Transverse colon (tissue), 4 donors: ENCODE results near the gene UGT2B7. TPM values are rescaled to one million over a fixed set of nuclear protein-coding genes. Genes with fewer than 3 reads are reported as not detected.

Experiments used
- DNase-seq: peaks from one replicate; pipeline ENCODE4 v3.0.0-alpha.2; 2019
- H3K27ac ChIP-seq, 4 donors: fragments of 200-600 bp; sonication (generic); 2 replicates each; pipeline ENCODE4 v1.5.1; 2016 to 2018; ENCODE audit warnings: inconsistent platforms in 4 of 4
- H3K27me3 ChIP-seq: fragments of 200-600 bp; sonication (generic); 2 replicates; pipeline ENCODE4 v1.5.1; 2017; ENCODE audit warnings: inconsistent platforms
- H3K36me3 ChIP-seq, 4 donors: fragments of 200-600 bp; sonication (generic); 2 replicates each; pipeline ENCODE4 v1.5.1; 2017 to 2019; ENCODE audit warnings: inconsistent platforms in 4 of 4
- H3K4me1 ChIP-seq, 4 donors: fragments of 200-600 bp; sonication (generic); 2 replicates each; pipeline ENCODE4 v1.5.1; 2017 to 2020; ENCODE audit warnings: inconsistent platforms in 4 of 4
- H3K4me3 ChIP-seq, 4 donors: fragments of 200-600 bp; sonication (generic); 1 replicate in 1 of 4; 2 replicates in 3 of 4; pipeline versions ENCODE4 v1.5.1 to v1.6.1; 2017 to 2019; ENCODE audit warnings: inconsistent platforms in 4 of 4
- H3K9me3 ChIP-seq, 2 donors: fragments of 200-600 bp; sonication (generic); 2 replicates each; pipeline ENCODE4 v1.5.1; 2017 to 2019; ENCODE audit warnings: inconsistent platforms in 2 of 2
- EP300 ChIP-seq: sonication (generic); formaldehyde crosslinking; IDR thresholded peaks from one replicate; pipeline ENCODE4 v1.6.1; 2017; ENCODE audit warnings: antibody characterized with exemption, low read depth
- POLR2A ChIP-seq: fragments of 450-650 bp; IDR thresholded peaks from one replicate; pipeline ENCODE4 v1.6.1; 2016; ENCODE audit warnings: antibody characterized with exemption, mild to moderate bottlenecking, moderate library complexity
- POLR2AphosphoS5 ChIP-seq, 3 donors: sonication (generic); formaldehyde crosslinking; IDR thresholded peaks; one replicate each; pipeline ENCODE4 v1.6.1; 2016; ENCODE audit warnings: antibody characterized with exemption in 3 of 3
- WGBS, 2 donors: methylation state at CpG; one replicate each; pipeline ENCODE4 v1.1.5; 2018; ENCODE audit warnings: low coverage in 1 of 2; 5-methylcytosine and 5-hydroxymethylcytosine counted together
- in situ Hi-C, 4 donors: fragments of 200-750 bp; cut with MboI; loops; one replicate each; pipeline versions ENCODE4 v1.15.0 to v1.15.1; 2017; ENCODE audit warnings: low sequenced_read_pairs in 3 of 4, low pct_ligation_motif_present in 1 of 4, low pct_unique_long_range_greater_than_20kb in 1 of 4
- intact Hi-C: fragments of 100-400 bp; cut with DNase I; formaldehyde crosslinking; loops from one replicate; pipeline ENCODE4 v1.15.1; 2023; ENCODE audit warnings: low total_unique reads
- total RNA-seq, 4 donors: library from RNA; depleted of rRNA; stranded (reverse); fragments of >200 nt; gene quantifications; one replicate each; pipeline ENCODE4 v1.1.0, GENCODE V29; 2016
- TF ChIP-seq, protein P1 (sequence below), 5 experiments: fragments of 200-600 bp in 3 of 5; fragments of 450-650 bp in 2 of 5; sonication (generic) in 3 of 5; IDR thresholded peaks; 1 replicate in 2 of 5; 2 replicates in 3 of 5; pipeline ENCODE4 v1.5.1; 2016 to 2017; ENCODE audit warnings: antibody characterized with exemption in 5 of 5, inconsistent platforms in 3 of 5, mild to moderate bottlenecking in 2 of 5, moderate library complexity in 1 of 5

The UGT2B7 gene
- total RNA-seq, 4 donors from 2014 or later: 2.4 to 8.7 (median 5.6) TPM; not detected in 1

DNA sequence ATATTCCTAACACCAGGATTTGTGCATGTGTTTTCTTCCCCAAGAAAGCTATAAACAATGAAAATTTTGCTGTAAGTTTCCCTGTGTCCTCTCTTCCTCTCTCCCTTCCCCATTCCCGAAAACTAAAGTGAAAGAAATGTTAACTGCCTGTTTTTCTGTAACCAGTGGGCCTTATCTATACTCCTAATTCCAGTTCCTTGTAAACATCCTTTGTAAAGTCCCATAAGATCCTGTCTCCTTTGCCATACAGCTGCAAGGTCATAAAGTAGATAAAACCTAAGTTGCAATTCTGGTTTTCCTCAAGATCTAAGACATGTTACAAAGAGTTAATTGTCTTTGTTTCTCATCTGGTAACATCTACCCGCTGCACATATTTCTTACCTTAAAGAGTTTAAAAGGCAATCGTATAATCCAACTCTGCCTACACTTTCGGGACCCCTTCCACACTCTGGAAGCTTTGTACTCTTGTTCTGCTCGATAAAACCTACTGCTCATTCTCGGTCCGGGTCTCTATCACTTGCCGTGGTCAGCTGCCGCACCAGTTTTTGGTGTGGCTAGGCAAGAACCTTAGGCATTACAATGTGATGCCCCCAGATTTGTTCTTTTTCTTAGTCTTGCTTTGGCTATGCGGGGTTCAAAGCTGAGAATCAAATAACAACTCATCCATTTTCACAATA lies 20.5 kb downstream of the UGT2B7 start:
- Histone ChIP-seq H3K4me1 (no peaks in the 10 kb centered on the region), H3K4me3 (peak overlapping the region in 3 of 4 donors; percentile 4 to 34 (median 17)), H3K9me3 (no peaks in the 10 kb centered on the region), H3K27ac (peak overlapping the region; percentile 36 to 78 (median 64)), H3K36me3 (no peaks in the 10 kb centered on the region), H3K27me3 (no peaks in the 10 kb centered on the region)
- TF ChIP-seq EP300 (no peak), POLR2AphosphoS5 (IDR thresholded peaks at IDR 0.05) (no peak), POLR2A (no peak)
- TF ChIP-seq, protein P1, sequence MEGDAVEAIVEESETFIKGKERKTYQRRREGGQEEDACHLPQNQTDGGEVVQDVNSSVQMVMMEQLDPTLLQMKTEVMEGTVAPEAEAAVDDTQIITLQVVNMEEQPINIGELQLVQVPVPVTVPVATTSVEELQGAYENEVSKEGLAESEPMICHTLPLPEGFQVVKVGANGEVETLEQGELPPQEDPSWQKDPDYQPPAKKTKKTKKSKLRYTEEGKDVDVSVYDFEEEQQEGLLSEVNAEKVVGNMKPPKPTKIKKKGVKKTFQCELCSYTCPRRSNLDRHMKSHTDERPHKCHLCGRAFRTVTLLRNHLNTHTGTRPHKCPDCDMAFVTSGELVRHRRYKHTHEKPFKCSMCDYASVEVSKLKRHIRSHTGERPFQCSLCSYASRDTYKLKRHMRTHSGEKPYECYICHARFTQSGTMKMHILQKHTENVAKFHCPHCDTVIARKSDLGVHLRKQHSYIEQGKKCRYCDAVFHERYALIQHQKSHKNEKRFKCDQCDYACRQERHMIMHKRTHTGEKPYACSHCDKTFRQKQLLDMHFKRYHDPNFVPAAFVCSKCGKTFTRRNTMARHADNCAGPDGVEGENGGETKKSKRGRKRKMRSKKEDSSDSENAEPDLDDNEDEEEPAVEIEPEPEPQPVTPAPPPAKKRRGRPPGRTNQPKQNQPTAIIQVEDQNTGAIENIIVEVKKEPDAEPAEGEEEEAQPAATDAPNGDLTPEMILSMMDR (IDR thresholded peaks at IDR 0.05): no peak
- in situ Hi-C loops (no loop called here), intact Hi-C loops (no loop called here)
- no peak for DNase-seq
- 18 to 30% methylated on average over 10 of the region's 10 CpGs for WGBS, 2 donors

DNA sequence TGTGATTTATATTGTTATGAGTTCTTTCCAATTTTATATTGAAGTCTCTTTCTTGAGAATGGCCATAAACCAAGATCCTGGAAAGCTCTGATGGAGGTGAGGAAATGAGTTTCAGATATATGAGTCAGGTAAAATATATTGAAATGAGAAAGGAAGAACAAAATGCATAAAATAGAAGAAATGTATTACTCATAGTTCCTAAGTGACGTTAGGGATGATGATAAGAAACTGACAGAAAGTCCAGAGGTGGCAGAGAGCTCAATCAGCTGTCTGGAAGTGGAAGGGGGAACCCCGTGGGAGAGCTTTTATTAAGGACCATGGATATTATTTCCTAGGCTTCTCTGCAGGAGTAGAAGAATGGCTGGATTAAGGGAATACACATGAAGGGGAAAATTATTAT lies 24.6 kb downstream of the UGT2B7 start:
- no peak for DNase-seq
- Histone ChIP-seq H3K36me3 (no peaks in the 10 kb centered on the region), H3K9me3 (no peaks in the 10 kb centered on the region), H3K27ac (no peak overlapping the region), H3K4me3 (no peak overlapping the region), H3K4me1 (no peaks in the 10 kb centered on the region), H3K27me3 (no peaks in the 10 kb centered on the region)
- in situ Hi-C loops (no loop called here), intact Hi-C loops (loop anchor here (10.0 kb wide), 1 partner anchor 236 kb away; no protein-coding TSS in a partner anchor)
- TF ChIP-seq EP300 (no peak), POLR2AphosphoS5 (IDR thresholded peaks at IDR 0.05) (no peak), POLR2A (no peak)
- TF ChIP-seq, protein P1 (IDR thresholded peaks at IDR 0.05): no peak
- WGBS, 2 donors: 63 to 70% methylated on average over 2 of the region's 2 CpGs

DNA sequence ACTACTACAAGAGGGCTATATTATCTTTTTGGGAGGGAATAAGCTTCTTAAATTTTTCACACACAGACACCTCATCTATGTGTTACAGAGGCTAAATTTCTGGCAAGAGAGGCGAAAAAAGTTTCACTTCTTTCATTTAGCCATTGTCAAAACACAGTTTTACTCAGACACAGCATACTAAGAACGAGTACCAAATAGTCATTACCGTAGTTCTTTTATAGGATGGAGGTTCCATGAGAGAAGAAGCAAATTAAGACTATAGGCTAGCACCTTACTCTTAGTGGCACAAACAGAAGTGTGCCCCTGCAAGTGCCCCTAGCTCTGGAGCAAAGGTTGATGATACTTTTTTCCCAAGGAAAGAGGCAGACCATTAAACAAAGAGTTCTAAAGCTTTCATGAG lies 26.2 kb downstream of the UGT2B7 start:
- 44 to 70% methylated on average over 3 of the region's 3 CpGs for WGBS, 2 donors
- no peaks in the 10 kb centered on the region for H3K27me3 ChIP-seq
- no peak overlapping the region for H3K4me3 ChIP-seq
- no peak overlapping the region for H3K27ac ChIP-seq
- H3K4me1 ChIP-seq: no peaks in the 10 kb centered on the region
- in situ Hi-C loops (no loop called here), intact Hi-C loops (loop anchor here (10.0 kb wide), 1 partner anchor 238 kb away; no protein-coding TSS in a partner anchor)
- H3K36me3 ChIP-seq: no peaks in the 10 kb centered on the region
- TF ChIP-seq POLR2AphosphoS5 (IDR thresholded peaks at IDR 0.05) (no peak), POLR2A (no peak), EP300 (no peak)
- TF ChIP-seq, protein P1 (IDR thresholded peaks at IDR 0.05): no peak
- H3K9me3 ChIP-seq: no peaks in the 10 kb centered on the region
- DNase-seq: no peak

DNA sequence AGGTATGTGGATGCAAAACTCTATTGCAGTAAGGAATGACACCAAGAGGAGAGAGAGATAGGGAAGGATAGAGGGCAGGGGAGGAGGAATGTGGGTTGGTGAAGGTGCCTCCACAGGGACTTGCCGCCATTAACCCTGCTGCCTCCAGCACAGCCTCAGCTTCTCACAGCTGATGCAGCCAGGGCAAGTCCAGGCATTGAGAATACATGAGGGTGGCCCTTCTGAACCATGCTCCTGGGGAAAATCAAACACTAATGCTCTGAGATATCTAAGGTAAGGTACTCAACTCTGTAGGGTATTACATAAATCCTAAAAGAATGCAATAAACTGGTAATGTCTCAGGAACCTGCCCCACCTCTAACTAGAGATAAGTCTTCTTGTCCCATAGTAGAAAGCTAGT lies 28.7 kb downstream of the UGT2B7 start:
- Histone ChIP-seq H3K9me3 (no peaks in the 10 kb centered on the region), H3K27me3 (no peaks in the 10 kb centered on the region), H3K27ac (no peak overlapping the region), H3K36me3 (no peaks in the 10 kb centered on the region), H3K4me1 (no peaks in the 10 kb centered on the region), H3K4me3 (no peak overlapping the region)
- in situ Hi-C loops: no loop called here
- 82% methylated on average over 1 of the region's 1 CpG; no CpG with 5 or more reads in 1 of the 2 donors for WGBS, 2 donors
- TF ChIP-seq POLR2AphosphoS5 (IDR thresholded peaks at IDR 0.05): no peak
- TF ChIP-seq POLR2A: no peak
- TF ChIP-seq, protein P1 (IDR thresholded peaks at IDR 0.05): no peak
- TF ChIP-seq EP300: no peak
- DNase-seq: no peak
- intact Hi-C loops: loop anchor here (10.0 kb wide), 1 partner anchor 240 kb away; no protein-coding TSS in a partner anchor
